Left renal cortex interstitium (tissue), 4 donors: ENCODE results near the gene AMN1. TPM values are rescaled to one million over a fixed set of nuclear protein-coding genes. Genes with fewer than 3 reads are reported as not detected.
"Not testable (repeated sequence)": the region's sequence is repeated elsewhere in the genome, so short reads cannot be mapped to it uniquely, and the experiment has no call there.

Experiments used
- DNase-seq, 4 donors: peaks; one replicate each; pipeline ENCODE4 v3.0.0-alpha.2; 2013; ENCODE audit warnings: low read depth in 4 of 4, low spot score in 2 of 4, missing footprints in 1 of 4
- polyA plus RNA-seq, 4 donors: library from polyadenylated mRNA; unstranded; fragments of 120-200 nt; gene quantifications; one replicate each; pipeline ENCODE4 v1.2.1, GENCODE V29; 2013; ENCODE audit not compliant: insufficient read length in 4 of 4

The AMN1 gene
- polyA plus RNA-seq, 4 donors, result 18.6 to 25.4 (median 21.2) TPM

- DNase-seq, result not testable (repeated sequence)
These were observed 5.0 kb upstream of the AMN1 start for GRCh38 chr12:31733549-31734432.

- DNase-seq, result no peak
These were observed 4.2 kb upstream of the AMN1 start for GRCh38 chr12:31732926-31733548.

GRCh38 chr12:31731203-31731602, 2.4 kb upstream of the AMN1 start:
- not testable (repeated sequence) for DNase-seq

- DNase-seq, result no peak
These were observed 884 bp upstream of the AMN1 start for GRCh38 chr12:31729705-31730104.

- peak; percentile 41 to 66 (median 46) for DNase-seq
These were observed 418 bp downstream of the AMN1 start for GRCh38 chr12:31728289-31728916.

- DNase-seq, result no peak
These were observed 1.6 kb downstream of the AMN1 start for GRCh38 chr12:31727192-31727591.

- no peak for DNase-seq
These were observed 2.2 kb downstream of the AMN1 start for GRCh38 chr12:31726575-31726974.

GRCh38 chr12:31724557-31724956, 4.3 kb downstream of the AMN1 start:
- no peak for DNase-seq

- DNase-seq, result no peak
These were observed 6.2 kb downstream of the AMN1 start for GRCh38 chr12:31722580-31722979.

GRCh38 chr12:31718542-31719198, 10.2 kb downstream of the AMN1 start:
- DNase-seq, result not testable (repeated sequence)

- not testable (repeated sequence) for DNase-seq
These were observed 11.8 kb downstream of the AMN1 start for GRCh38 chr12:31716998-31717397.

GRCh38 chr12:31715283-31715825, 13.5 kb downstream of the AMN1 start:
- DNase-seq, result no peak

- no peak for DNase-seq
These were observed 14.2 kb downstream of the AMN1 start for GRCh38 chr12:31714406-31715271.

- DNase-seq, result no peak
These were observed 15.9 kb downstream of the AMN1 start for GRCh38 chr12:31712877-31713276.

GRCh38 chr12:31710021-31710818, 18.6 kb downstream of the AMN1 start:
- no peak for DNase-seq

GRCh38 chr12:31708118-31708517, 20.7 kb downstream of the AMN1 start:
- DNase-seq, result not testable (repeated sequence)

- DNase-seq, result no peak
These were observed 23.2 kb downstream of the AMN1 start for GRCh38 chr12:31705621-31706020.

- no peak for DNase-seq
These were observed 26.8 kb downstream of the AMN1 start for GRCh38 chr12:31702047-31702446.

- not testable (repeated sequence) for DNase-seq
These were observed 38.9 kb downstream of the AMN1 start for GRCh38 chr12:31689921-31690320.
